Heart left ventricle (tissue), 13 donors: Measurements from ENCODE around the gene C1QTNF12.

Experiments used
- CTCF ChIP-seq, 12 donors: fragments of 200-600 bp; sonication (generic) in 4 of 12; IDR thresholded peaks; one replicate each; pipeline versions ENCODE4 v1.5.0 to v1.8.0; 2018 to 2022; ENCODE audit warnings: antibody characterized with exemption in 12 of 12, mild to moderate bottlenecking in 5 of 12
- POLR2A ChIP-seq, 2 donors: fragments of 450-650 bp; IDR thresholded peaks; one replicate each; pipeline ENCODE4 v1.6.1; 2017; ENCODE audit warnings: antibody characterized with exemption in 2 of 2, mild to moderate bottlenecking in 2 of 2, moderate library complexity in 2 of 2
- donor health status: ischemic (EF 13 %, LVEDD 7.1; RV severe dilation, severe dysfunction).
- donor health status: DM: no; HTN: yes; CAD: no.
- donor health status: DM: no; HTN: no; CAD: no.
- donor health status: ischemic (EF 25% LVEDD 6.9; RV normal size, moderate dysfunction).
- donor health status: ischemic (EF 25% LVEDD 5.7; RV mildly dilated, moderate dysfunction).
- donor health status: ischemic (EF 35%, LVEDD 5.7; RV mildly dilated, moderate dysfunction).
- donor health status: nonischemic (EF 11% LVEDD 7.7; RV severe dilation, severe dysfunction).
- donor health status: DM: yes; HTN: yes; CAD: no.
- donor health status: PGD.
- donor health status: ischemic (EF 29% LVEDD 5.4; RV normal size, mild dysfunction).
- donor health status: nonischemic (EF 23%, LVEDD 6.1; RV moderate dilation, normal function).

- TF ChIP-seq CTCF (IDR thresholded peaks at IDR 0.05) (no peak), POLR2A (IDR thresholded peaks at IDR 0.05) (no peak)
These were observed 27.9 kb downstream of the C1QTNF12 start for GRCh38 chr1:1218524-1219200.
